GM19324 (cell line): Measurements from ENCODE around the gene E2F3.
"Not testable (repeated sequence)": the region's sequence is repeated elsewhere in the genome, so short reads cannot be mapped to it uniquely, and the experiment has no call there.

Source experiments
- ATAC-seq: cut with Tn5 transposase; IDR thresholded peaks from one replicate; pipeline ENCODE4 v1.9.1; 2021; ENCODE audit warnings: mild to moderate bottlenecking, moderate library complexity; ENCODE audit not compliant: unreplicated experiment, low FRiP score

The E2F3 gene

DNA sequence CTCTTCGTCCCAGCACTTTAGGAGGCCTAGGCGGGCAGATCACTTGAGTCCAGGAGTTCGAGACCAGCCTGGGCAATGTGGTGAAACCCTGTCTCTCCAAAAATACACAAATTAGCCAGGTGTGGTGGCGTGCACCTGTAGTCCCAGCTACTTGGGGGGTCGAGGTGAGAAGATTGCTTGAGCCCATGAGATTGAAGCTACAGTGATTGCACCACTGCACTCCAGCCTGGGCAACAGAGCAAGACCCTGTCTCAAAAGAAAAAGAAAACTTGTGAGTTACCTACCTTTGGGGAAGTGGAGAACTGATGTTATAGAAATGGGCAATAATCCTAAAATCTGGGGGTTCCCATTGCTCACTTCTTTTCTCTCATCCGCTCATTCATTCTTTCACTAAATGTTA lies 58.0 kb downstream of the E2F3 start:
- ATAC-seq, result no peak

GRCh38 chr6:20461576-20461975 lies 59.9 kb downstream of the E2F3 start:
- no peak for ATAC-seq

DNA sequence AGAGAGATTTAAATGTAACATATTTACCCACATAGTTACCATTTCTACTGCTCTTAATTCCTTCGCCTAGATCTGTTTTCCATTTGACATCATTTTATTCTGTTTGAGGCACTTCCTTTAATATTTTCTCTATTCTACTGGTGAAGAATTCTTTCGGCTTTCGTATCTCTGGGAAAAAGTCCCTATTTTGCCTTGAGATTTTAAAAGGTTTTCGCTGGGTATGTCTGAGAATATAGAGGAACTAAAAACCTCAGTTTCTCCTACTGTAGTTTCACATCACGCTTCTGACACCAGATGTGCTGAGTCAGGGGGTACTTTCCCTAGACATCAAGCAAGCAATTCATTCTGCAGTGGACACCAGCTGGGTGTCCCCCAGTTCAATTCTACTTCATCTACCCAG lies 61.7 kb downstream of the E2F3 start:
- peak; percentile 45 for ATAC-seq

DNA sequence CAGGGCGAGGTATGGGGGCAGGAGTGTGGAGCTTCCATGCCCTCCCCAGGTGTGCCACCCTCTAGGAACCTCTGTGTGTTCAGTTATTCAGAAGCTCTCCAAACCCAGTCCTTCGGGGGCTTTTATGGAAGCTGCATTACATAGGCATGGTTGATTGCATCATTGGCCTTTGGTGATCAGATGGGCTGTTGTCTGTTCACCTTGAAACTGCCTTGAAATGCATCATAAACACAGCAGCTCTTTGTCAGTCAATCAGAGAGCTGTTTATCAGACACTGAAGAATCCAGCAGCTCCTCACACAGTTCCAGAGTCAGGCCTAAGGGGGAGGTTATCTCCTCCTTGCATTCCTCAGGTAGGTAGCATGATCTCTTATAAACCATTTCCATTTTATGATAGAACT lies 62.4 kb downstream of the E2F3 start:
- ATAC-seq, result no peak

- ATAC-seq, result no peak
Observed at GRCh38 chr6:20464847-20465246, 63.2 kb downstream of the E2F3 start.

GRCh38 chr6:20465616-20466015 lies 63.9 kb downstream of the E2F3 start:
- not testable (repeated sequence) for ATAC-seq

DNA sequence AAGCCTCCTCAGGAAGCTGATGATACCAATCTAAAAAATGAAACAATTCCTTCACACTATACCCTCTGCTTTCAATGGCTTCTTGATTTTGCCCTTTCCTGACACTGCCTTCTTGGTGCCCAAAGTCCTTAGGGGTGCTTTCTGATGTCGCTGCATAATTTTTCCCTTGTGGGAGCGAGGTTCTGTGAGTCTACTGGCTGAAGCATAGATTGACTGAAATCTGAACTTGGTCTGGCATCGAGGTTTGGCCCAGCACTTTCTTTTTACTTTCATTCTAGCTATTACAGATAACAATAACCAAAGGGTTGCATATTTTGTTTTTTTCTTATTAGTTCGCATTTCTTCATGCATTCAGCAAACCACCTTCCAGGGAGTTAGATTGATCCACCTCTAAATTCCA lies 65.8 kb downstream of the E2F3 start:
- ATAC-seq, result no peak

DNA sequence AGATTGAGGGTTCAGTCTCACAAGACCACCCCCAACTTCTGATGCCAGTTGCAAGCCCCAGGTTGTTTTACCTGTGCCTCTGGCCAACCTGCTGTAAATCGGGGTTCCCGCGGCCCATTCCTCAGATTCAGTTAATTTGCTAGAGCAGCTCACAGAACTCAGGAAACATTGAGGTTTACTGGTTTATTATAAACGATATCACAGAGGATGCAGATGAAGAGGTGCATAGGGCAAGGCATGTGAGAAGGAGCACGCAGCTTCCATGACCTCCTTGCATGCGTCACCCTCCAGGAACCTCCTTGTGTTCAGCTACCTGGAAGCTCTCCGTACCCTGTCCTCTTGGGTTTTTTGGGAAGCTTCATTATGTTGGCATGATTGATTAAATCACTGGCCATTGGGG lies 66.5 kb downstream of the E2F3 start:
- ATAC-seq, result no peak

- ATAC-seq, result no peak
Observed at GRCh38 chr6:20472748-20473147, 71.1 kb downstream of the E2F3 start.

- ATAC-seq, result no peak
Observed at GRCh38 chr6:20473518-20473917, 71.8 kb downstream of the E2F3 start.

- ATAC-seq, result no peak
Observed at GRCh38 chr6:20474874-20475542, 73.3 kb downstream of the E2F3 start.

GRCh38 chr6:20476501-20477043 lies 74.9 kb downstream of the E2F3 start:
- no peak for ATAC-seq

DNA sequence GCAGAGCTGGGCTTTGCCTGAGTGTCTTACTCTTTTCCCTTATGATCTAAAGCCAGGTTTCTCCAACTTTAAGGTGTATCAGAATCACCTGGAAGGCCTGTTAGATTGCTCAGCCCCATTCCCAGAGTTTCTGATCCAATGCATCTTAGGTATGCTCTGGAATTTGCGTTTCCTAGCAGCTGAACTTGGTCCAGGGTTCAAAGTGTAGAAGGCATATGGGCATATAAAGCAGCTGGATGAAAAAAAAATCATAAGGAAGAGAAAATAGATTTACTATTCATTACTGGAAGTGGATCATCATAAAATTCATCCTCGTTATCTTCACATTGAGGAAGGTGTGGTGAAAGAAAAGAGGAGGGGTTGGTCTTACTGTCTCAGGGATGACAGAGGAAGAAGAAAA lies 75.8 kb downstream of the E2F3 start:
- ATAC-seq, result no peak

DNA sequence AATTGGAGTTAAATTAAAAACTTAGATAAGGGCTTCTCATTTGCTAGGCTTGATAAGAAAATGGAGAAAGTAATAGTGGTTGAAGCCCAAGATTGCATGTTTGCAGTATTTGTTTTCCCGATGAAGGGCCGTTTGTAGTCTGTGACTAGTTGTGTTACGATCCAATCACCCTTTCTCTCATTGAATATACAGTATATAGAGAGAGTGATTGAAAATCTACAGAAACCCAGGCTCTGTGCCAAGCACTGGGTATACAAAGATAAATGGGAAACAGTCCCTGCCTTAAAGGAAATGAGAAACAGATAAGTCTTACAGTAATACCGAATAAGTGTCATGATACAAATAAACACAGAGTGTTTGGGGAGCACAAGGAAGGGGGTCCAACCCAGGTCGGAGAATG lies 77.4 kb downstream of the E2F3 start:
- no peak for ATAC-seq

- no peak for ATAC-seq
Observed at GRCh38 chr6:20479526-20479925, 77.8 kb downstream of the E2F3 start.

GRCh38 chr6:20481281-20481680 lies 79.6 kb downstream of the E2F3 start:
- no peak for ATAC-seq

- ATAC-seq, result no peak
Observed at GRCh38 chr6:20483887-20484497, 82.3 kb downstream of the E2F3 start.

GRCh38 chr6:20486641-20487040 lies 85.0 kb downstream of the E2F3 start:
- ATAC-seq, result no peak

GRCh38 chr6:20487669-20488375 lies 86.1 kb downstream of the E2F3 start:
- no peak for ATAC-seq

GRCh38 chr6:20490591-20490990 lies 88.9 kb downstream of the E2F3 start:
- no peak for ATAC-seq

DNA sequence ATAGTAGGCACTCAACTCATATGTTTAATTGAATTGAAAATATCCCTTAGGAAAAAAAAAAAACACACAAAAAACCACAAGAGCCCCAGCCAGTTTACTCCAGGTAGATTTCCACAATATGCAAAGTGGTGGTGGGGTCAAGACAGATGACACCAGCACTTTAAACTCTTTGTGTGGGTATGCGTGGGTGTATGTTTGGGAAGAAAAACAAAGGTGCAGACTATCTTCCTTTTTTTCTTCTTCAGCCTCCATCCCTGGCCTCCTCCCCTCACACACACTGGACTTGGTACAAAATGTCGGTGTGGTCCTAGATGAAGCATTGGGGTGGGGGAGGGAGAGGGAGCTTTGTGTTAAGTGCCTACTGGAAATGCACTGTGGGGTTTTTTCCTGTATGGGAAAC lies 90.4 kb downstream of the E2F3 start:
- ATAC-seq, result no peak
